ACHN (cell line): ENCODE results near the gene RAB8B.
"Not testable (repeated sequence)": the region's sequence is repeated elsewhere in the genome, so short reads cannot be mapped to it uniquely, and the experiment has no call there.

ENCODE experiments used
- DNase-seq: peaks from one replicate; pipeline ENCODE4 v3.0.0-alpha.2; 2015
- in situ Hi-C: cut with HindIII; loops from 2 replicates; pipeline ENCODE4 v1.10.0; 2017; ENCODE audit warnings: low sequenced_read_pairs, low pct_ligation_motif_present, low pct_unique_long_range_greater_than_20kb

Gene RAB8B

GRCh38 chr15:63198371-63199250 lies 9.2 kb downstream of the RAB8B start:
- no peak for DNase-seq
- in situ Hi-C loops = no loop called here

DNA sequence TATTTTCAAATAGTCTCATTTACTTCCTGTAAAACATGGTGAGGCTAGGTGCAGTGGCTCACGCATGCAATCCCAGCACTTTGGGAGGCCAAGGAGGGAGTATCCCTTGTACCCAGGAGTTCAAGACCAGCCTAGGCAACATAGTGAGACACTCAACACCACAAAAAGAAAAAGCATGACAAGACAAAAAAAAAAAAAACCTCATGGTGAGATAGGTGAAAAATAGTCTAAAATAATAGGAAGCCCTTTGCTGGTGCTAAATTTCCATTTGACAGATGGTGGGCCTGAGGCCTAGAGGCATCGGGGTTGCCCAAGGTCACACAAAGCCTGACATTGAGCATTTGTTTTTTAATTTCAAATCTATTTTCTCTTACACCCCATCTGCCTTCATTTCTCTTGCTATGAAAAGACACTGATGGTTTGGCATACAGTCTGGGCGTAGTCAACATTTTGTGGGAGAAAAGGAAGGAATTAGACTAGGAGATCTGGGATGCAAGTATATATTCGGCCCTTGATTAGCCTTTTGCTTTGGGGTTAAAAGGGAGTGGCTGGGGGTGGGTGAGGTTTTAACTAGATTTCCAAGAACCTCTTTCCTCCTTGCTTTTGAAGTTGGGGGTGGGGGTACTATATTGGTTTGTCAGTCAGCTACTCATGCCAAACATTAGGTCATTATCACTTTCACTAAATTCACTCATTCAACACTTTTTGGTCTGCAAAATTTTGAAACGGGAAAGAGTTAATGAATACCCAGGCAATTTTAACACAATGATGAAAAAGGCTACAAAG lies 11.3 kb downstream of the RAB8B start:
- DNase-seq = no peak
- in situ Hi-C loops = no loop called here

DNA sequence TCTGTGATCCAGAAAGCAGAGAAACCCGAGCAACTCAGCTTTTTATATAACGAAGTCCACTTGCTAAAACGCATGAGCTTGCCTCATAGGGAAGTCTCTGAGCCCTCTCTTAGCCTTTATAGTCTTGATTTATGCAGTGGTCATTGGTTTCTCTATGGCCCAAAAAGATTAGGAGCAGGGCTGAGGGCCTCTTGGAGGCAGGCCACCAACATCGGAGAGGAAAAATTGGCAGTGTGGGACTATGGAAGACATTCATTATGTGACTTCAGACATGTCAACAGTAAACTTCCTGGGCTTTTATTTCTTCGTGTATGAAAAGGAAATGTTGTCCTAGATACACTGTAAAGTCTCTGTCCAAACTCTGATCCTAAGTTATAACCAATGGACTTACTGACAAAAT lies 13.5 kb downstream of the RAB8B start:
- in situ Hi-C loops = no loop called here
- DNase-seq = no peak

DNA sequence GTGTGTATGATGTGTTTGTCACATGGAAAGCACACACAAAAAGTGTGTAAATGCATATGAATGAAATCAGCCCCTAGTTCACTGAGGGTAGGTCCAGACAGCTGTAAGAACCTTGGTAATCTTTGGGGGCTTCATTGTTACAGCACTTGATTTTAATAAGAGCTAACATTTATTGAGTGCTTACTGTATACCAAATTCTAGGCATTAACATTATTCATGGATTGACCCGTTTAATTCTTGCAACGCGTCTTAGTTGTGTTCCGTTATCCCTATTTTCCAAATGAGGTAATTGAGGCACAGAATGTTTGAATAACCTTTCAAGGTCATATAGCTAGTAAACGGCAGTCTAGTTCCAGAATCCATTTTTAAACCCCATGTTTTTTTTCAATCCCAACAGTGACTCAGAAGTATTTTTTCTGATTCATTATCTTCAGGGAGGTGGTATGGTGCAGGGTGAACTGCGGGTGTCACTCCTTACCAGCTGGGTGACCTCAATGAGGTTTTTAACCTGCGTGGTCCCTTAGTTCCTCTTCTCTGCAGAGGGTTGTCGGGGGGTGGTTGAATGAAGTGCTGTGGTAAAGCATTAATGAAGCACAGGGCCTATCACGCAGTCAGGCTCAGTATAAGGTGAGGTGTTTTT lies 14.2 kb downstream of the RAB8B start:
- in situ Hi-C loops = no loop called here
- DNase-seq = peak; percentile 37

DNA sequence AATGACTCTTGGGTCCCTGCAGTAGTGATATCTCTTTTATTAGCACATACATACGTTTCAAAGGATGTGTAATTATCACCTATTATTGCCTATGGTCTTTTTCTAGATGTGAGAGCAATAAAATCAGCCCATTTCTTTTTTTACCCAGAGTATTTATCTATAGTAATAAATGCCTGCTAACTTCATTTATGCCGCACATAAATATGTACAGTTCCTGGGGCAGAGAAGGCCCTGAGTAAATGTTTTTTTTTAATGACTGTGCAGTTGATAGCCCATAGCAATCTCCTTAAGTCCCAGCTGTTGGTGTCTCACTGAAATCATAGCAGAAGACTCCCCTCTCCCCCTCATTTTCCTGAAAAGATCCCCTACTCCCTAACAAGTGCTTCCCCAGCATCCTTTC lies 16.7 kb downstream of the RAB8B start:
- in situ Hi-C loops = no loop called here
- DNase-seq = no peak

DNA sequence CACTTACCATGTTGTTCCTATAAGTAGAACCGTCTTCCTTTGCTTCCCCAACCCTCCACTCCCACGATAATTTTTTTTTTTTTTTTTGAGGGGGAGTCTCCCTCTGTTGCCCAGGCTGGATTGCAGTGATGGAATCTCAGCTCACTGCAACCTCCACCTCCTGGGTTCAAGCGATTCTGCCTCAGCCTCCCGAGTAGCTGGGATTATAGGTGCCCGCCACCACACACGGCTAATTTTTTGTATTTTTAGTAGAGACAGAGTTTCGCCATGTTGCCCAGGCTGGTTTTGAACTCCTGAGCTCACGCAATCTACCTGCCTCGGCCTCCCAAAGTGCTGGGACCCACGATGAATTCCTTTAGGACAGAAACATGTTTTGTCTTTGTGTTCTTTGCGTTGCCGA lies 19.4 kb downstream of the RAB8B start:
- in situ Hi-C loops = not testable (repeated sequence)

DNA sequence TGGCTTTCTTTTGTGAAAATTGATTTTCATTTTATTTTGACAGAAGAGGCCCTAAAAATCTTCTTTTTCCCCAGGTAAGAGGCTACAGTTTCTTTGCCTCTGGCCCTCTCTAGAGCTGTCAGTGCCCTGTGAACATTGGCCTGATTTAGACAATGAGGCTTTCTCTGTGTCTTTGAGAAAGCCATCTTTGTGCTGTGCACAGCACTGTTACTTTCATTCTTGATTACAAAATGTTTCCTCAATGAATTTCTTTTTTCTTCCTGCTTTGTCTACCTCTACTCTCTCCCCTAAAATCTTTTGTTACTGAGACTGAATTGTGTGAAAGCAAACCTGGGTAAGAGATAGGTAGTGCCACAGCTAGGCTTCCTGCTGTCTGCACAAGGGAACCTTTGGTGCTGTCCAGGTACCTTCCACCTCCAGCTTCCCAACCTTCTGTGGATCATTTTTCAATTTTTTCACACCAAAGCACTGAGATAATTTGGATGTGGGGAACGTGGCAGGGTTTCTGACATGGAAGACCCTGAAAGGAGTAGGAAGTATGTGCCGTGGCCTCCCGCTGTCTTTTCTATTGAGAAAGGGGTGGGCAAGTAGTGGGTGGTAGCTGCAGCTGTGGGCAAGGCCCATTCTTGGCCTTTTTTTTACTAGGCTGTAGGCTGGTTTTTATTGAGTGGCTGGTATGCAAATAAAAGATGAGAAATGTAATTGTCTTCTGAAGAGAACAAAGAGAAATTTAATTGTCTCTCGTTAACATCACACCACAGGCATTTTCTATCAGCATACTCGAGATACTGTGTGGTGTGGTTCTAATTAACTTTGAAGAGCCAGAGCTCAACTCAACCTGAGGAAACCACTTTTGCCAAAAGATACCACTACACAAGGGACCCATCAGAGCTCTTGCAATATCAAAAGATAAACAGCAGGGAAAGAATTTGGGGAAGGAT lies 21.0 kb downstream of the RAB8B start:
- DNase-seq = no peak
- in situ Hi-C loops = no loop called here

More for the DNA sequence above, 19.4 kb downstream of the RAB8B start:
- DNase-seq = not testable (repeated sequence)

- no peak for DNase-seq
- in situ Hi-C loops = no loop called here
Measured at GRCh38 chr15:63211092-63211490, 21.7 kb downstream of the RAB8B start.

DNA sequence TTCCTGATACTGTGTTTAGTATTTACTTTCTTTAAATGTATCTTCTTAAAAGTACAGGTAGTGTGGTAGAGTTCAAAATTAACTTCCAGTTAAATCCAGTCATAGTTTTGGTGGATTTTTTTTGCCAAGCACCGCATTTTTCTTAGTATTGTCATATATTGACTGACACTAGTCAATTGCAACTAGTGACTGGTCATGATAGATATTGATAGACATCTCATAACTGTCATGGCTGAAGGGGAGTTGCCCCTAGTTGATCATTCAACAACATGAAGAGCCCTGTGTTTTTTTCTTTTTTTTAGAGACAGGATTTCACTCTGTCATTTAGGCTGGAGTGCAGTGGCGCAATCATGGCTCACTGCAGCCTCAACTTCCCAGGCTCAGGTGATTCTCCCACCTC lies 22.1 kb downstream of the RAB8B start:
- in situ Hi-C loops = no loop called here
- no peak for DNase-seq

DNA sequence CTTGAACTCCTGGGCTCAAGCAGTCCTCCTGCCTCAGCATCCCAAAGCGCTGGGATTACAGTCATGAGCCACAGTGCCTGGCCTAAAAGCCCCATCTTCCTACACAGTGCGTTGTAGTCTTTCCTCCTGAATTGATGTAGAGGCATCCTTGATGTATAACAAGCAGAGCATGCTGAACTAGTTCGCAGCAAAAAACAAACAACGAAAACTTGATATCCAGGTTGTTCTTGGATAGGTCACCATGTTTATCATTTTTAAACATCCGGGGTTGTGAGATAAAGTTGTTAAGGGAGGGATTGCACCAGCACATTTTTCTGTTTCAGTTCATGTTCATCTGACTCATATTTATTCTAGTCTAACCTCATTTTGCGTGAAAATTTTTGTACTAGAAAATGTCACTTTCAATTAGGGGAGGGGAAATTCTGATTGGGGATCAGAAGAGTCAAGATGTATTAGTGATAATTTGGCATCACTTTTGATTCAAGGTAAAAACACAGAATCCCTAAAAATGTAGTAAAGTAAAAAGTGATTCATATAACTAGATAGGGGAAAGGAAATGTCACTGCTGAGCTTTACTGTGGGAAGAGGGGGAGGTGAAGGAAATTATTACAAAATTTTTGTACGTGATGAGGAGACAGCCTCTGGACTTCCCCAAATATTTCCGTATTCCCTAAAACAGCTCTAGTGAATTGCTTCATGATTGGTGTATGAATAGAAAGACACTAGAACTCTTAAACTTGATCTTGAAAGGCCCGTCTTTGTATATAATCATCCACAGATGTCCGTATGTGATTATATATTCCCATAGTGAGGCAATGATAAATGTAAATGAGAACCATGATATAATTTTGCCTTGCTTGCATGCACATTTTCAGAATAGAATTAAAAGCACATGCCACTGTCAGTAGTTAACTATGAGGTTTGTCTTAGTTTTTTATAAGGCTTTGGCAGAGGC lies 22.9 kb downstream of the RAB8B start:
- in situ Hi-C loops = no loop called here
- no peak for DNase-seq

DNA sequence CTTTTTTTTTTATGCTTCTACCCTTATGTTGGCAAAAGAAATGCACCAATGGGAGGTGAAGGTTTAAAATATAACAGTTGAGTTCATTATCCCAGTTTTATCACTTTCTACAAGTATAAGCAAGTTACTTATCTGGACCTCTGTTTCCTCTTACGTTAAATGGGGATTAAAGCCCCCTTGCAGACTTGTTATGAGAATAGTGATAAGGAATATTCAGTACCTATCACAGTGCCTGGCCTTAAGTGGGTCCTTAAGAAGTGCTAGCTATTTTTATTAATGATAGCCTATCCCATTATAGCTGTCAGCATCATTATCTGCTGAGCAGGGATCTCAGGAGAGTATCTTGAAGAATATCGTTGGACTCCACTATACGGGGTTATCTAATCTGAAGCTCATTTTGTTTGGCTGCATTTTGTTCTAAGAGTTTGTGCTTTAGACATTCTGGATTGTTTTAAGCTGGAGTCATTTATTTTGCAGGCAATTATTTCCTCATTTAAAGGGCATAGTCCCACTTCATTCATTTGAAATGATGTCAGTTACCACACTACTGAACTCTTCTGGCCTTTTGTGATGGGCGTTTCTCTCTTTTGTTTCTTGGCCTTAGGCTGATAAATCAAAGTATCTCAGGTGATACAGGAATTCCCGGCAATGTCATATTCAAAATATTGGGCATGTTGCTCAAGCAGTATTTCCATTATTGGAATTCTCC lies 28.8 kb downstream of the RAB8B start:
- in situ Hi-C loops = no loop called here
- DNase-seq = no peak

GRCh38 chr15:63219196-63219710 lies 29.8 kb downstream of the RAB8B start:
- in situ Hi-C loops = no loop called here

GRCh38 chr15:63221346-63221745 lies 31.9 kb downstream of the RAB8B start:
- DNase-seq = no peak
- in situ Hi-C loops = no loop called here

More at GRCh38 chr15:63219196-63219710, 29.8 kb downstream of the RAB8B start:
- DNase-seq = no peak

GRCh38 chr15:63223463-63223862 lies 34.1 kb downstream of the RAB8B start:
- no peak for DNase-seq
- in situ Hi-C loops = no loop called here

DNA sequence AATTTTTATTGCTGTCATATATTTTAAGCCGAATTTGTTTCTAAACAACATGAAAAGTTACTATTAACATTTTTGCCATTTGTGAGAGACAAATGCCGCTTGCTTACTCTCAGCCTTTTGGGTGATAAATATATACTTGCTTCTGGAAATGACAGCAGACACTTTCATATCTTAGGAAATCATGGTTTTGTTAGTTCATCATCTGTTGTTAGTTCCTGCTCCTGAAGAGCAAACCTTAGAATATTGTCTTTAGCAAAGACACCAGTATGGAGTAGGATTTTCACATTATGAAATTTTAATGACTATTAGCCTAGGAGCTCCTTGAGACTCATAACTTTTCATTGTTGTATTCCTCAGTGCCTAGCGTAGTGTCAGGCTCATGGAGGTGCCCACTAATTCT lies 36.0 kb downstream of the RAB8B start:
- in situ Hi-C loops = no loop called here
- DNase-seq = no peak

DNA sequence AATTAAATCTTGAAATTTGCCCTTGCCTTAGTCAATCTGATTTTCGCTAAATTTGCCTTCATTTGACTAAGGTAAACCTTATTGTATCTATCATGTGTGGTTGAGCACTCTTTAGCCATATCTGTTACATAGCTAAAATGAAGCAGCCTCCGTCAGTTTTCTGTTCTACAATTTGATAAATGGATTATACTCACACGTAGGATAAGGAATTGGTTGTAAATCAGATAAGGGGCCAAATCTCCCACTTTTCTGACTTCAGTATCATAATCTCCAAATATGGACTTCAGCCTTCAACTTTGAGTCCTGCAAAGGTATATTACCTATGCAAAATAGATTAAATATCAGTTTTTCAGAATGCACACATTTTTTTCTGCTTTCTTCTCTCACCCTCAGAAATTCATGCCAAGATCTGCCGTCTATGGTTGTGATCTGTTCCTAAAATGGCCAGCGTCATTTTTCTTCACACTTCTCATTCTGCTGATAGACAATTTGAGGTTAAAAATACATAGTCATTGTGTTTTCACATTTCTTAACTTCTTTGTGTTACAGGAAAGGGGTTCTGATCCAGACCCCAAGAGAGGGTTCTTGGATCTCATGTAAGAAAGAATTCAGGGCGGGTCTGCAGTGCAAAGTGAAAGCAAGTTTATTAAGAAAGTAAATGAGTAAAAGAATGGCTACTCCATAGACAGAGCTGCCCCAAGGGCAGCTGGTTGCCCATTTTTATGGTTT lies 36.9 kb downstream of the RAB8B start:
- in situ Hi-C loops = no loop called here
- no peak for DNase-seq
